GM13976 (cell line): ENCODE results near the gene GINS1.

Experiments used
- DNase-seq: peaks from one replicate; pipeline ENCODE4 v3.0.0; 2012; ENCODE audit warnings: low spot score
- in situ Hi-C: fragments of 300-500 bp; cut with MboI; formaldehyde crosslinking; loops from one replicate; pipeline ENCODE4 v1.12.0; 2022; ENCODE audit warnings: low sequenced_read_pairs, mixed read lengths, inconsistent platforms; ENCODE audit not compliant: unreplicated experiment
- TF ChIP-seq, protein P1 (sequence below): IDR thresholded peaks from 2 replicates; pipeline ENCODE4 v1.5.1; 2012; ENCODE audit warnings: borderline replicate concordance, mild to moderate bottlenecking; ENCODE audit not compliant: insufficient read depth; ENCODE audit errors: extremely low read depth, missing control alignments, control extremely low read depth

GINS1 gene

DNA sequence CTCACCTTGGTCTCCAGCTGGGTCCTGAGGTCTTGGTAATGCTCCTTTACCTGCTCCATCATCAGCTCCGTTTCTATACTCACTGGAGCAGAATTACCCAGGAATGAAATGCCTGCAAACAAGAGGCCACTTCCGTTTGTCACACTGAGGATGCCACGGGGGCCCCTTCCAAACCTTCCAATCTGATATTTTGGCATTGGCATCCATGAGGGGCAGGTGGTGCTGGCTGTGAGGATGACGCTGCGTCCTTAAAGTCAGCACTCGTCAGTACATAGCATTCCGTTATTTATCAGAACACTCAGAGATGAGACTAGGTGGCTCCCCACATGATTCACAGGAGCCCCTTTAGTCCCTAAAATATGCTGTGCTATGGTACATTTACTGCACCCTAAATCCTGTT lies 72.7 kb downstream of the GINS1 start:
- no peak for DNase-seq
- TF ChIP-seq, protein P1, sequence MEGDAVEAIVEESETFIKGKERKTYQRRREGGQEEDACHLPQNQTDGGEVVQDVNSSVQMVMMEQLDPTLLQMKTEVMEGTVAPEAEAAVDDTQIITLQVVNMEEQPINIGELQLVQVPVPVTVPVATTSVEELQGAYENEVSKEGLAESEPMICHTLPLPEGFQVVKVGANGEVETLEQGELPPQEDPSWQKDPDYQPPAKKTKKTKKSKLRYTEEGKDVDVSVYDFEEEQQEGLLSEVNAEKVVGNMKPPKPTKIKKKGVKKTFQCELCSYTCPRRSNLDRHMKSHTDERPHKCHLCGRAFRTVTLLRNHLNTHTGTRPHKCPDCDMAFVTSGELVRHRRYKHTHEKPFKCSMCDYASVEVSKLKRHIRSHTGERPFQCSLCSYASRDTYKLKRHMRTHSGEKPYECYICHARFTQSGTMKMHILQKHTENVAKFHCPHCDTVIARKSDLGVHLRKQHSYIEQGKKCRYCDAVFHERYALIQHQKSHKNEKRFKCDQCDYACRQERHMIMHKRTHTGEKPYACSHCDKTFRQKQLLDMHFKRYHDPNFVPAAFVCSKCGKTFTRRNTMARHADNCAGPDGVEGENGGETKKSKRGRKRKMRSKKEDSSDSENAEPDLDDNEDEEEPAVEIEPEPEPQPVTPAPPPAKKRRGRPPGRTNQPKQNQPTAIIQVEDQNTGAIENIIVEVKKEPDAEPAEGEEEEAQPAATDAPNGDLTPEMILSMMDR: no peak
- in situ Hi-C loops: no loop called here

DNA sequence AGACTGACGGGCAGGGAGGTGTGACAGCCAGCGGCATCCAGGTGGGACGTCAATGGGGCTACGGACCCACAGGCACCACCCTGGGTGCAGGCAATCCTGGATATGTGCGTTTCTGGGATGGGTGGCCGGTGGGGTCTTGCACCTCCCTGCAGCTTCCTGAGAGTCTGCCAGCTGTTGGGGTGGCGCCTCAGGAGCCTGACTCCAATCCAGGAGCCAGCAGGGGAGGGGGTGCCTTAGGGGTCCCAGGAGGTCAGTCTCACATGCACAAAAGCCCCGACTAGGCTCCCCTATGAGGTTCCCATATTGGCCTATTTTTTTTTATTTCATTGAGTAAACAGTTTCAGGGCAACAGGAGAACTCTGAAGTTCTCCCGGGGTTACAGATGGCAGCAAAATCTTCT lies 73.3 kb downstream of the GINS1 start:
- in situ Hi-C loops: no loop called here
- DNase-seq: no peak
- TF ChIP-seq, protein P1: no peak

DNA sequence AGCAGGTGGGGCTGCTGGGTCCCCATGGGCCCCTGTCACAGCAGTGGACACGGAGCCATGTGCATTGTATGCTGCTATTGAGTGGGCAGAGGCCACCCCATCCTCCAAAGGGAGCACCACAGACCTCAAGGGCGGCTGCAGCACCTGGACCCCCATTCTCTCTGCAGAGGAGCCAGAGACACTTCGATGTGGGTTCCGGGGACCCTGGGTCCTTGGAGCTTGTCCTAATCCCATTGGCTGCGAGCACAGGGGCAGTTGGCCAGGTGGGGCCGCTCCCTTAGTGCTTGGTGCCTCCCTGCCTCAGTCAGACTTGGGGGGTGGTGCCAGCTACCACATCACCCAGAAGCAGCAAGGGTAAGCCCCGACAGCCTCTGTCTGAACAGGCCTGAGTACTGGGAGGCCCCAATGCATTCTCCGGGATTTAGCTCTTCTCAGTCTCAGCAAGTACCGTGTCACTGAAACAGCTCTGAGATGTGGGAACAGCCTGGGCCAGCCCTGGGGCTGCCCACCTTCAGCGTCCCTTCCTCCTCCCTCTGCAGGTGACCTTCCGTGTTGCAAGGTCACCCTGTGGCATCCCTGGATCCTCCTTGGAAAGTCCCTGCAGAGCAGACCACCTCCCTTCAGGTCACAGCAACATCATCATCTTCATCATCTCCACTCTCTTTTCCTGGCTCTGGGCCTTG lies 73.9 kb downstream of the GINS1 start:
- TF ChIP-seq, protein P1: no peak
- no peak for DNase-seq
- in situ Hi-C loops: no loop called here

DNA sequence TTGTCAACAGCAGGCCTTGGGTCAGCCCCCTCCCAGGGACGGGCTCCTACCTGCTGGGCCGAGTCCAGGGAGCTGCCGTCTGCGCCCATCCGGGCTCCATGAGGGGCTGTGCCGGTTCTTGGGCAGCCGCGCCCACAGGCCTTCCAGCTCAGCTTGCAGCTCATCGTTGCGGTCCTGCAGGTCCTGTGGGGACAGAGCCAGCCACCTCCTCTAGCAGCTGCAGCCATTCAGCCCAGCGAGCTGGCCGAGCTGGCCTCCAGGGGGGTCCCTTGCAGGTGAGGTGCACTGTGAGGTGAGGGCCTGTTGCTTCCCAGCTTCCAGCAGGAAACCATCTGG lies 74.4 kb downstream of the GINS1 start:
- DNase-seq: no peak
- in situ Hi-C loops: no loop called here
- TF ChIP-seq, protein P1: no peak

DNA sequence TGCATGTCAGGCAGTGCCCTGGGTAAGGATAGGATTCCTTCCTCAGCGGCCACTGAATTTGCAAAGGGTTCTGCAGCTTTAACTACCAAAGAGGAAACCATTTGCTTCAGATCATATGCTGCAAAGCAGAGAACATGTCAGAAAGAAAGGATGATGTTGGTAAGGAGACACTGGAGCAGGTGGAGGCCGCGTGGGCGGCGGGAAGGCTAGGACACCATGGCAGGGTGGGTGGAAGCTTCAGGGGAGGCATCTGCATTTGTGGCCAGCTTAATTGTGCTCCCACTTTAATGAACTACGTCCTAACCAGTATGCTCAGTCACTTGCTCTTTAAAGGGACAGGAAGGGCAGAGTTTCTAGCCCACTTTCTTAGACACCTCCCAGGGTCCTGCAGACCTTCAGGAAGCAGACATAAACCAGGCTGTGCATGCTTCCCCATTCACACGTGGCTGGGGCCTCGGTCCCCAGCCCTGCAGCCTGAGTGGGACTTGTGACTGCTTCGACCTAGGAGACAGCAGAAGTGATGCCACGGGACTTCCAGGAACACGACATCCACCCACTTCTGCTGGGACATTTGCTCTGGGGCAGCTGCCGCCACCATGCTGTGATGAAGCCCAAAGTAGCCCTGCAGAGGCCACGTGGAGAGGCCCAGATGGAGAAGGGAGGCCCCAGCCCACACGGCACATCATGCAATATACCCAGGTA lies 76.1 kb downstream of the GINS1 start:
- TF ChIP-seq, protein P1: no peak
- no peak for DNase-seq
- in situ Hi-C loops: no loop called here

DNA sequence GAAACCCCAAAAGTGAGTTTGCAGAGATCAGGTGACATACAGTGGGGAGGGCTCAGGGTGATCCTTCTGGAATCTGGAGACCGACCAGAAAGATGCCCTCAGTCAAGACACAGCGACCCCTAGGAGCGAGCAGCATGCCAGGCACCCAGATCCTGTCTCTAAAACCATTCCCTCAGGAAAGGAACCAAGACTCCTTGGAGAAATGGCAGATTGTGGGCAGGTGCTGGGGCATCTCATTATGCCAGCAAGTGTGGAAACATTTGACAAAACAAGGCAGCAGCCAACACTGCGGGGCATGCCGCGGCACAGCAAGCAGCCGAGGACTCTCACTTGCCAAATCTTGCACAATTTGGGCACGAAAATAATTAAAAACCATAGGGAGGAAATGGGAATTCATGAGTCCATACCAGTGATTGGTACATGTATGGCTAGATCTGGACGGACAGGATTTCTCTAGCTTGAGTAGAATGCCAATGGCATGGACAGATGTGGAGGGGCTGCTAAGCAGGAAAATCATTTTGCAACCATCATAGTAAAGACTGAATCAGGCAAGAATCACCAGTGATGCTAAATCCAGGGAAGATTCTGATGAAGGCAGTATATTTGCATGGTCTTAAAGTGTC lies 76.9 kb downstream of the GINS1 start:
- in situ Hi-C loops: no loop called here

More for the DNA sequence above, 76.9 kb downstream of the GINS1 start:
- no peak for DNase-seq
- TF ChIP-seq, protein P1: no peak
